ENCODE results near the gene ARL6IP4. TPM values are rescaled to one million over a fixed set of nuclear protein-coding genes. Genes with fewer than 3 reads are reported as not detected.
A peak's percentile ranks its signal among the peaks of the same experiment; 100 is the strongest.

ARL6IP4 gene
- total RNA-seq, 1 experiment from 2014 or later = 486 TPM

- in situ Hi-C loops (cut with HindIII; ENCODE audit: low pct_unique_long_range_greater_than_20kb, low sequenced_read_pairs) = no loop called here
- peak; percentile 49 for DNase-seq (ENCODE audit: low read depth)
These were observed 28.2 kb upstream of the ARL6IP4 start for GRCh38 chr12:122951979-122952892.

GRCh38 chr12:122955156-122955555 lies 25.3 kb upstream of the ARL6IP4 start:
- DNase-seq (ENCODE audit: low read depth) = no peak
- in situ Hi-C loops (cut with HindIII; ENCODE audit: low pct_unique_long_range_greater_than_20kb, low sequenced_read_pairs) = no loop called here

- in situ Hi-C loops (cut with HindIII; ENCODE audit: low pct_unique_long_range_greater_than_20kb, low sequenced_read_pairs) = no loop called here
- DNase-seq (ENCODE audit: low read depth) = no peak
These were observed 24.4 kb upstream of the ARL6IP4 start for GRCh38 chr12:122956035-122956434.

- in situ Hi-C loops (cut with HindIII; ENCODE audit: low pct_unique_long_range_greater_than_20kb, low sequenced_read_pairs) = no loop called here
- no peak for DNase-seq (ENCODE audit: low read depth)
These were observed 22.1 kb upstream of the ARL6IP4 start for GRCh38 chr12:122958198-122958888.

- no peak for DNase-seq (ENCODE audit: low read depth)
These were observed 20.8 kb upstream of the ARL6IP4 start for GRCh38 chr12:122959566-122960192.

GRCh38 chr12:122960193-122960569 lies 20.3 kb upstream of the ARL6IP4 start:
- in situ Hi-C loops (cut with HindIII; ENCODE audit: low pct_unique_long_range_greater_than_20kb, low sequenced_read_pairs) = no loop called here
- DNase-seq (ENCODE audit: low read depth) = no peak

More at GRCh38 chr12:122959566-122960192, 20.8 kb upstream of the ARL6IP4 start:
- in situ Hi-C loops (cut with HindIII; ENCODE audit: low pct_unique_long_range_greater_than_20kb, low sequenced_read_pairs) = no loop called here

- in situ Hi-C loops (cut with HindIII; ENCODE audit: low pct_unique_long_range_greater_than_20kb, low sequenced_read_pairs) = no loop called here
- DNase-seq (ENCODE audit: low read depth) = no peak
These were observed 18.8 kb upstream of the ARL6IP4 start for GRCh38 chr12:122961531-122962329.

GRCh38 chr12:122963941-122964265 lies 16.6 kb upstream of the ARL6IP4 start:
- in situ Hi-C loops (cut with HindIII; ENCODE audit: low pct_unique_long_range_greater_than_20kb, low sequenced_read_pairs) = no loop called here
- no peak for DNase-seq (ENCODE audit: low read depth)

GRCh38 chr12:122964439-122965257 lies 15.8 kb upstream of the ARL6IP4 start:
- in situ Hi-C loops (cut with HindIII; ENCODE audit: low pct_unique_long_range_greater_than_20kb, low sequenced_read_pairs) = no loop called here
- DNase-seq (ENCODE audit: low read depth) = peak; percentile 43

GRCh38 chr12:122965321-122965751 lies 15.1 kb upstream of the ARL6IP4 start:
- in situ Hi-C loops (cut with HindIII; ENCODE audit: low pct_unique_long_range_greater_than_20kb, low sequenced_read_pairs) = no loop called here
- no peak for DNase-seq (ENCODE audit: low read depth)

- in situ Hi-C loops (cut with HindIII; ENCODE audit: low pct_unique_long_range_greater_than_20kb, low sequenced_read_pairs) = no loop called here
- peak; percentile 67 for DNase-seq (ENCODE audit: low read depth)
These were observed 14.4 kb upstream of the ARL6IP4 start, which contains the start of gene ABCB9 for GRCh38 chr12:122965851-122966742. Gene ABCB9 (minus strand): TSS chr12:122966463. CDS start chr12:122960235, 6,228 bp downstream.

- in situ Hi-C loops (cut with HindIII; ENCODE audit: low pct_unique_long_range_greater_than_20kb, low sequenced_read_pairs) = no loop called here
- no peak for DNase-seq (ENCODE audit: low read depth)
These were observed 13.5 kb upstream of the ARL6IP4 start for GRCh38 chr12:122966743-122967550.

GRCh38 chr12:122968104-122968503 lies 12.4 kb upstream of the ARL6IP4 start:
- in situ Hi-C loops (cut with HindIII; ENCODE audit: low pct_unique_long_range_greater_than_20kb, low sequenced_read_pairs) = no loop called here
- no peak for DNase-seq (ENCODE audit: low read depth)

GRCh38 chr12:122969676-122970075 lies 10.8 kb upstream of the ARL6IP4 start:
- in situ Hi-C loops (cut with HindIII; ENCODE audit: low pct_unique_long_range_greater_than_20kb, low sequenced_read_pairs) = no loop called here
- DNase-seq (ENCODE audit: low read depth) = no peak

GRCh38 chr12:122974274-122974891 lies 6.1 kb upstream of the ARL6IP4 start:
- DNase-seq (ENCODE audit: low read depth) = peak; percentile 94
- in situ Hi-C loops (cut with HindIII; ENCODE audit: low pct_unique_long_range_greater_than_20kb, low sequenced_read_pairs) = no loop called here

All from Caki2 (cell line).